Astrocyte of the hippocampus (primary cell): ENCODE measurements around the gene PARD3B.
A peak's percentile ranks its signal among the peaks of the same experiment; 100 is the strongest.

Experiments
- DNase-seq: peaks from one replicate; pipeline ENCODE4 v3.0.0; 2011; ENCODE audit warnings: low read depth, low spot score

Gene PARD3B

DNA sequence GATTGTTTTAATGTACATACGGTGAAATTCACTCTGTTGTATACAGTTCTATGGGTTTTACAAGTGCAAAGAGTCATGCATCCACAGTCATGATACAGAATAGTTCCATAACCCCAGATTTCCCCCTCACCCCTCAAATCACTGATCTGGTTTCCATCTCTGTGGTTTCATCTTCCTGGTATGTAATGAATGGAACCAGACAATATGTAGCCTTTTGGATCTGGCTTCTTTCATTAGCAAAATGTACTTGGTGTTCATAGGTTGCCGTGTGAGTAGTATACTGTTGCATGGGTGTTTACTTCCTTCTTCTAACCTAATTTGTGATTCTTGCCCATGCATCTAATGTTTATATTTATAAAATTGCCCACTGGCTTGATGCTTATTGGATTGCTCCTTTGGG lies 838.3 kb downstream of the PARD3B start:
- DNase-seq = no peak

DNA sequence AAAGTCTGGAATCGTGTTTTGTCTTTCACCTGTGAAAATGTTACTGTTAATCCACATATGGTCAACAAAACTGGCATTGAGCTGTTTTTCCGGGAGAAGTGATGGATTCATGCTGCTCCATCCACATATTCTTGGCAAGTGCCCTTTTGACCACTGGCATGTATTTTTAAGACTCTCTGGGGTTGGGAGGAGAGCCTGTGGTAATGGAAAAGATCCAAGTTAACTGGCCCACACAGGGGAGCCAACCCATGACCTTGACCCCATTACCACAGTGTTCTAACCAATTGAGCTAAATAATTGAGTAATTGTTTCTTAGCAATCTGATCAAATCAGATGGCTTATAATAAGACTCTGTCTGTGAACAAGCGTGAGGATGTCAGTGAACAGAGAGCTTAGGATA lies 840.8 kb downstream of the PARD3B start:
- peak; percentile 81 for DNase-seq

DNA sequence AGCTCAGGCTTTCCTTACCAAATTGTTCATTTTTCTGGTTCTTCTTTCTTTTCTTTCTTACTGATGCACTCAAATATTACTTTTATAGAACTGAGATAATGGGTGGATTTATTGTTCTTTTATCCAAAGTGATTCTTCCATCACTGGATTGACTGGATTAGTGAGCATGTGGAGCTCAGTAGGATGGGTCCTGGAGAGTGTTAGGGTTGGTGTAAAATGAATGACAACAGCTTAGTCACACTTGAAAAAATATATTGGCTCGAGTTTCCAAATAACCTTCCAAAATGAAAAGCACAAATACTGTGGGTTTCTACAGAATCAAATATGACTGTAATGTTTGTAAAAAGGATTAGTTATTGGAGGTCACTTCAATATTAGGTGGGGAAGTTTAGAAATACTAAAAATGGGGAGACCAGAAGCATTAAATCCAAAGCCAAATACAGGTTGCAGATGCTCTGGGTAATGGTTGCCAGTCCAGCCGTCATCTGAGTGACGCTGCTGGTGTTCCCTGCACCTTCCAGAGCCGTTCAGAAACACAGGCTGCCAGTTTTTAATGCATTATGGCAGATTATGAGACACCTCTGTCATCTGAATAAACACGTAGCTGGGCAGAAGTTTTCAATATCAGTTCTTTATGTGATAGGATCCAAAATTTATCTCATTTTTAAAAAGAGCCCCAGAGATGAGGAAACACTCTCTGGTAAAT lies 842.2 kb downstream of the PARD3B start:
- no peak for DNase-seq

DNA sequence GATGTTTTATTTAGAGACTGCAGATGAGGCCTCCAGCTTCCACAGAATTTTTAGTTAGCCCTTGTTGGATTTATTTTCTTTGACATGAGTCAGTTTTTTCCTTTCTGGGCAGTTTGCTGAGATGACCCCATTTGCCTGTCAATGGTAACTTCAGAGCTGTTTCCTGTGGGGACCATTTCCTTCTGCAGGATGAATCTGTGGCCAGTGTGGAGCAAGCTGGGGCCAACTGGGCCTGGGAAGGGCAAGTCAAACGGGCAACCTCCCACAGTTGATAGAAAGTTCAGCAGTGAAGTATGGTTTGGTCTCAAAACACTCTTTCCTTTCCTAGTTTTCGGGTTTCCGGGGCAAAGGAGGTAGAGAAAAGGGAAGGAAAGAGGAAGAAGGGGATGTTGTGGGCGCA lies 845.6 kb downstream of the PARD3B start:
- DNase-seq = no peak

DNA sequence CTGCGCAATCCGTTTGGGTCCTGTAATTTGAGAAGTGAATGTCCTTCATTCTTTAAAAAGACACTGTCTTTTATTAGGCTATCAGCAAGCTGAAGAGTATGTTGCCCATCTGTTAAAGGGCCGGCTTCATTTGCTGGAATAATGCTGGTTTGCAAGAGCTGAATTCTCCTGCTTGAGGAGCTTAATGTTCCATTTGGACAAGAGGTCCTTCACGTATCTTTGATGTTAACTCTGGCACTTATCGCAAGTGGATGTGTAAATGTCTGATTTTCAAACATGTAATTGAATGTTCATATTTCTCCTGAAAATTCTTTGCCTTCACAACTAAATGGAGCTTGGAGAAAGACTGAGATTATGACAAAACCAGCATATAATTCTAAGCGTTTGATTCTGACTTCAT lies 856.2 kb downstream of the PARD3B start:
- DNase-seq = no peak

DNA sequence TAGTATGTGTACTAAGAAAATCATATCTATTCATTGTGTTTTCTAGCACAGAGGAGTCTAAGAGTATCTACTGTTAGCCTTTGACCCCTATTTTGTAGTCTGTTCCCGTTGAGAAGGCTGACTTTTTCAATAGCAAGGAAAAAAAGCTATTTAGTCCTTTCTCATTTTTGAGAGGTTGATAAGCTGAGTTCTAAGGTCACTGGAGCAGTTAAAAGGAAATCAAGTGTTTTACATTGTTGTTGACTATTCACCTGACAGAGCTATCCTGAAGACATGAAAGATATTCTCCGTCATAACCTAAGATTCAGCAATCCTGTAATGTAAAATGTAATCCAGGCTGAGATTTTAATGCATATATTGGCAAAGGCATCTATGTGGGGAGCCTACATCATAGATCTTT lies 856.7 kb downstream of the PARD3B start:
- DNase-seq = no peak

DNA sequence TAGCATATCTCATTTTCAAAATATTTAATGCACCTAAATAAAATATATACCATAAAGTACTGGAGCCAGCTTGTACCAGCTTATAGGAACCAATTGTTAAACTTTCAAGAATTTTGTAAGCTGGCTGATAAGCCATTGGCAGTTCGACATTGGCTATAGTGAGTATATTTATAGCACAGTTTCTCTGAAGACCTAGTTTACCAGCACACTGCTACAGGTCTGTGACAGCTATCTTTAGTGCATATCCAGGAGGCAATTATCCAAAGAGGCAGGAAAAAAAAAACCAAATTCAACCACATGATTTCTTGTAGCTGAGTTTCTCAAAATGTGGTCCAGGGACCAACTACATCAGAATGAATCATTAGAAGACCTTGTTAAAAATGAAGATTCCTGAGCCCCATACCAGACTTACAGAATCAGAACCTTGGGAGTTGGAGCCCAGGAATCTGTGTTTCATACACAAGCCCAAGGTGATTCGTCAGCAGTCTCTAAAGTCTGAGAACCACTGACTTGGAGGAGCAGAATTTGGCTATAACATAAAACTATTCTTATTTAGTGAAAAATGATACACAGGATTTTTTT lies 858.1 kb downstream of the PARD3B start:
- peak; percentile 86 for DNase-seq

DNA sequence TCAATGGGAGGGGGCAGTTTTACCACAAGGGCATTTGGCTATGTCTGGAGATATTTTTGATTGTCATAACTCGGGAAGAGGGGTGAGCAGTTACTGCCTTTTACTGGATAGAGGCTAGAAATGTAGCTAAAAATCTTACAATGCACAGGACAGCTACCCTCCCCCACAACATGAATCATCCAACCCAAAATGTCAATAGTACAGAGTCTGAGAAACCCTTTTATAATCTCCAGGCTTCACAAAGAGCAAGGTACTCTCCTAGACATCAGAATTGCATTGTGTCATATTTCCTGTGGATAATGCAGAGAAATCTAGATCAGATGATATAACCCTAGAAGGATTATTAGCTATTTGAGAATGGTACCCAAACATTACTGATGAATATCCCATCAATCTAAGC lies 859.9 kb downstream of the PARD3B start:
- peak; percentile 26 for DNase-seq

DNA sequence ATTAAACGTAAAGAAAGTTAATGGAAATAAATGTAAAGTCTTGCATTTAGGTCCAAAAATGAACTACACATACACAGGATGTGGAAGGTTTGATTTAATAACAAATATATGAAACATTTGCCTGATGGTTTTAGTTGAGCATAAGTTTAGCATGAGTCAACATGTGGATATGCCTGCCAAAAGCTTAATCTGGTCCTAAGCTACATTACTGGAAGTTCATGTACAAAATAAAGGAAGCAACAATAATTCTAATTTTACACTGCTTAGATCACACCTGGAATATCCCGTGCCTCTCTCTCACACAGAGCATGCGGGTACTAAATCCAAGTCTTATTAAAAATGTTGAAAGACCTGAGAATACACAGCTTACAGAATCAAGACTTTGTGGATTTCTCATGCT lies 860.5 kb downstream of the PARD3B start:
- peak; percentile 65 for DNase-seq

DNA sequence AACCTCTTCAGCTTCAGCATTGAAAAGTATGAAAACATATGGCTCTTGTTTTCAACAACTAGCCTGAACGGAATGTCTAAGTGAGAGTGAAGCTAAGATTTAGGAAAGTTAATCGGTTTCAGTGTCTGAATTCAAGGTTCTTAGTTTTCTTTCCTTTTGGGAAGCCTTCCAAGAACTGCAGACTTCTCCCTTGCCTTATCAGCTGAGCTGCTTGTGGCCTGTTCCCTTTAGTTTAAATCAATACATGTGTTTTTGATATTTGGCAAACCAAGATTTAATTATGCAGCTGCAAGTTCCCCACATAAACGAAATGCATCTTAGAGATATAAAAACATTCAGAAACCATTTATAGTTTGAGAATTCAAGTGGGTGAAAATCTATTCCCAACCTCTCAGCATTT lies 862.7 kb downstream of the PARD3B start:
- peak; percentile 68 for DNase-seq

DNA sequence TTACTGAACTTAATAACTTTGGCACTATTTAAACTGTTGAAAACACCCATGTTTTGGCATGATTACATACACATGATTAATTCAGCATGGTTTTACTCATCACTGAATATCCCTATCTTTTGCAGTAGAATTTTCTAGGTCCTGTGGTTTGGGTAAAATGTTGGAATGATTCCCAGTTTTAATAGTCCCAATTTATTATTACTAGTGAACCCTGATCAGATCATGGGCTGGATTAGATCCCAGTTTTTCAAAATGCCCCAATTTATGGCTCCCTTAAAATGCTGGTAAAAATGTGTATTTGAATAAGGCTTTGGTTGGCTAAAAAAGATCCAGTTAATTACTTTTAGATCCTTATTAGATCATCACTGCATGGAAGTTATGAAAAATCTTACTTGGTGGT lies 863.4 kb downstream of the PARD3B start:
- DNase-seq = peak; percentile 16

DNA sequence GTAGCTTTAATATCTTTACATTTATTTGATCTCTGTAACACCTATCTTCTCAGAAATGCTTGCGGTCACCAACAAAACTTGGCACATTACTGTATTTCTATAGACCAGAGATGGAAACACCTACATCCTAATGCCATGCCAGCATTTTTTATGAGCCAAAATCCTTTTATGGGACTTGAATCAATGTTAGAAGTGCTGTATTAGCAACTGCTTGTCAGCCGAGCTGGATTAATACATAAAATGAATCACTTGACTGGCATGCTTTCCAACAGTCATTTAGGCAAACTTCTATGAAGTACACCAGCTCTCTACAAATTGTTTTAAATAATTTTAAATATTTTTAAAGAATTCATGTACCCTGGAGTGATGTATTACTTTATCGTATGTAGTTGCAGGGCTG lies 864.1 kb downstream of the PARD3B start:
- DNase-seq = peak; percentile 28

DNA sequence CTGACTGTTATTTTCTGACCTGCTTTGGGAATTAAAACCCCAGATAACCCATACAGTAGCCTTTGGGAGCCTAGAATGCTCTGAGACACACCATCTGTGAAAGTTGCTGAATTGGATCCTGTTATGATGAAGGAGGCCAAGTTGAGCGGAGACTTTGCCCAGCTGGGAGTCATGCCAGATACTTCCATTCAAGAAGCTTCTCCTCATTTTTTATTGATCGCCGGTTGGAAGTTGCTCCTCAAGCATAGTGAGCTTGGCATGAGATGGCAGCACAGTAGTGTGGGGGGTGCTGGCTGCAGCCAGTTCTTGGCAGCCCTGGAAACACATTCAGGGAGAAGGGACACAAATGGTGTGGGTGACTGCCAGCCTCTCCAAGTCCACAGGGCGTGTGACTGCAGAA lies 866.3 kb downstream of the PARD3B start:
- peak; percentile 13 for DNase-seq

DNA sequence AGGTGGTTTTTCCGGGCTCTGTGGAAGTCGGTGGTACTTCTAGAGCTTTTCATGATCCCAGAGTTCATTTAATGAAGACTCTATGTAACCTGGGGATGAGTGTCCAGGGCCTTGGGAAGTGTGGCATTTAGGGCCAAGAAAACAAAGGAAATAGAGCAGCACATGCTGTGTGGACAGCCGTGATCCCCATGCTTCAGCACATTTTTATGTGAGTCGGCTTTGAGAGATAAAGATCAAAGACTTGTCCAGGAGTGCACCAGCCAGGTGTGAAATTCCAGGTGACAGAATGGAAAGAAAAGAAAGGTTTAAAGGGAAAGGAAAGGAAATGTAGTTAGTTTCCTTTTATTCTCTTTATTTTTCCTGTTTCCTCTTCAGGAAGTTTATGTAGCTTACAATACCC lies 879.1 kb downstream of the PARD3B start:
- DNase-seq = no peak

DNA sequence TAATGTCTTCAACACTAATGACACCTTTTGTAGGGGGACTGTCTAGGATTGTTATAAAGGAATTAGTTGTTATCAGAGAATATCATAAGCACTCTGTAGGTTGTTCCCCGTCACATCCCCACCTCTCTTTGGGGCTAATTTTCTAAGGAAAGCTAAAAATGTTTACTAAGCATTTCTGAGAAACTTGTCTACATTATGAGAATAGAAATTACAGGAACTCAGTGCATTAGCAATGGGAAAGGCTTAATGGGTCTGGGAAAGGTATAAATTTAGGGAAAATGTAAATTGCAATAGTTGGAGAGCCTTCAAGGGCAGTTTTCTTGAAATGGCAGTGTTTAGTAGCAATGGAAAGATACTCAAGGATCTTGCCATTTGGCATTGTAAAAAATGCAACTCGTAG lies 879.8 kb downstream of the PARD3B start:
- no peak for DNase-seq

DNA sequence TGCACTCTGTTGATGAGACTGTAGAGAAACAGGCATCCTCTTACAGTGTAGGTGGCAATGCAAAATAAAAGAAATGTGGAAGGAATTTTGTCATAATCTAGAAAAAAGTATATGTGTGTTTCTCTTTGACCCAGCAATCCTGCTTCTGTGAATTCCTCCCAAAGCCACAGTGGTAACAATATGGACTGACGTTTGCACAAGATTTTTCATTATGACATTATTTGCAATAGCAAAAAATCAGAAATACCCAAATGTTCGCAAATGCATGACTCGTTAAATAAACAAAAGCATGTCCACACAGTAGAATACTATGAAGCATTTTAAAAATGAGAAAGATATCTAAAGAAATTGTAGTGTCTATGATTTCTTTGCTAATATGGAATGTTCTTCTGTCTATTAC lies 881.8 kb downstream of the PARD3B start:
- DNase-seq = peak; percentile 13

DNA sequence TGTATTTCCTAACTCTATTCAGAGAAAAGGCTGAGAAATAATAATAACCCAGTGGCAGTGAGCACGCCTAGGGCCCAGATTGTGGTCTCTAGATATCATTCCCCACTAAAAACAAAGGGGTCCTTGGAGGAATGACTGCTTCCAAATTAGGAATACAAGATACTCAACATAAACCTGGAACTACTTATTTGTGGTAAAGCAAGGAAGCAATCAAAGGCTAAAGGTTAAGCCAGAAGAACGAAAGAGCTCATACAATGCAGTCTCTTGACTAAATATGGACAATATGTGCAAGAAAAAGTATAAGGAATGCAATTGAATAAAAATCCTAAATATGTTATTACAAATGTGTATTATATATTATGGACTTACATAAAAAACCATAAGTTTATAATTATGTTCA lies 883.5 kb downstream of the PARD3B start:
- no peak for DNase-seq

DNA sequence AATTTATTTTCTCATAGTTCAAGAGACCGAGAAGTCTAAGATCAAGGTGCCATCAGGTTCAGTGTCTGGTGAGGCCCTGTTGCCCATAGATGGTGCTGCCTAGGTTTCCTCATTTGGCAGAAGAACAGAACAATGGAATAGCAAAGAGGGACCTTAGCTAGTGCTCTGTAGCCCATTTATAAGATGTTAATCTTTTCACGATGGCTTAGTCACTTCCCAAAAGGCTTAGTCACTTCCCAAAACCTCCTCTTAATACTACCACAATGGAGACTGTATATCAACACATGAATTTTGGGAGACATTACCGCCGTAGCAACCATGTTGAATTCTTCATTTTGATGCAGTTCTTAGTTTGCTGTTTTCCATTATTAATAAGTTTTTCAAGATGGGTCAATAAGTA lies 890.7 kb downstream of the PARD3B start:
- peak; percentile 21 for DNase-seq

DNA sequence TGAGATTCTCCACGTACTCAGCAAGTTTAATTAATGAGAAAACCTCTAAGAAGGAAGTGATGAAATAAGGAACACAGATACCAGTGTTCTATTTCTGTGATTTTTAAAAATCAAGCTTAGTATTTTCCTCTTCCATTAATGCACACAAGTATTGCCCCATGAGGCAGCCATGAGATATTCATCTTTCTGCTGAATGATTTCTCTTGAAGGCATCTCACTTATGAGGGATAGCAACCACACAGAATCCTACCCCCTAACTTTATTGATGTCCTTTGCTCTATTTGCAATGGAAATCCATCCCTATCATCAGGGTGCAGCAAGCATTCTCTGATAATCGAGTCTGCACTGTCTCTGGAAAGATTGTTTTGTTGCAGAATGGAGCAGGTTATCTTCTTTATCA lies 893.0 kb downstream of the PARD3B start:
- DNase-seq = no peak

DNA sequence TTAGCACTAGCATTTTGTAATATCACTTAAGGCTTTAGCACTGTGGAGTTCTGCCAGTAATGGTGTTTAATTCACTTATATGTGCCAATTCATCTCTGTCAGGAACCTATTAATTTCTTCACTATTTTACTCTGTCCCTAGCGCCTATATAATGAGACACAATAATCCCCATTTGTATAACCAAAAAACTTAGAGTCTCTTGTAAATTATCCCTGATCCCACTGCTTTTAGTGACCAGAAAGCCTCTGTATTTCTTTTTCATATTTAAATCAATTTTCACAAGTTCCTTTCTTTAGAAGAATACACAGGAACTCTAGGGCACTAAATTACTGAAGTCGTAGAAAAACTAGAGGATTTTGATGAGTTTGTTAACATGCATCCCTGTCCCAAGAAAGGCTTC lies 894.3 kb downstream of the PARD3B start:
- no peak for DNase-seq

DNA sequence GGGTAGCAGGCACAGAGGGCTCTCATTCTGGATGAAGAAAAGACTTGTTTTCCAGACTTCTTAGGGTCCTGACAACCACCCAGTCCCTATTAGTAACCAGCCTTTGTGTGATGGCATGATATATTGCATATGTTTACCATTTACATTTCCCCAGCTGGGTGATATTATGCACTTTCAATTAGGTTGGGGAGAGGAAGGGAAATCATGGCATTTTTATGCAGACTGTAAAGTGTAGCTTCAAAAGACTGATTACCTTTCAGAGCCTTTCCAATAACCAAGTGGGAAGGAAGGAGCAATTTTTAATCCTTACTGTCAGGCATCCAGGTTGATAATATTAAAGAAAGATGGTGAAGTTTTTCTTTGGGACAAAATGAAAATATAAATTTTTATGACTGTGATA lies 896.2 kb downstream of the PARD3B start:
- DNase-seq = no peak

DNA sequence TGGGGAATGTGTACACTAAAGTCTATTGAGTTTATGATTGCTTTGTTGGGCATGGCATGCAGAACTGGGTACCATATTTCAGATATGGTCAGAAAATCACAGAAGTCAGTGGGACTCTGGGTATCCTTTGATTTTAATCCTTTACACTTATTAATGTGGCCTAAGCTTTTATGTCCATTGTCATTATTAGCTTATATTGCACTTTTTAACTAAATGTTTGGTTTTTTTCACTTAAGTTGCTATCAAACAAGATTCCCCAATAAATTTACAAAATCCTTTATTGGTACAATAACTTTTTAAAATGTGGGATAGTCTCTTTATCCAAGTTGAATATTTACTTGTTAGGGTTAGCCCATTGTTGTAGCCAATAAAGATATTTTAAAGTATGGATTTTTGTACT lies 902.9 kb downstream of the PARD3B start:
- no peak for DNase-seq

DNA sequence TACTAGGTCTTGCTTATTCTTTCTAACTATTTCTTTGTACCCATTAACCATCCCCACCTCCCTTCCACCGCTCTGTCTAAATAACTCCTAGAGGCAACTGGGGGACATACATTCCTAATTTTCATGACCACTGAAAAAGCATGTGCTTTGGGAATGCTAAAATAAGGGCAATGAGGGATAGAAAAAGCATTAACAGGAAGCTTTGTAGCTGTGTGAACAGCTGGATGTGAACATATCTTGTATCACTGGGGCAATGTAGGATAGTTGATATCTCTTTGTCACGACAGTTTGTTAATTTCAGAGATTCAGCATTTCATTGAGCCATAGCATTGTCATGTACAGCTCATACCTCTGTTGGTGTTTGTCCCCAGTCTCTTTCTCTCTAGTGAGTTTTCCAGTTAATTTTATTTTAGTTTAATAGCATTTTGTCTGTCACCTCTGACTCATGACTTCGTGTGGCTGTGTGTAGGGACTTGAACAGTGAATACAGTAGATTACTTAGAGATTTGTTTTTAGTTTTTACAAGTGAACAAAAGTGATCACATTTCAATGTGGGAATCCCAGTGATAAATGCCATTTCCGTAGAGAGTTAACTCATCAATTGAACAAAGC lies 906.7 kb downstream of the PARD3B start:
- DNase-seq = no peak
